H9 (cell line): ENCODE results near the gene LIPC. TPM values are rescaled to one million over a fixed set of nuclear protein-coding genes. Genes with fewer than 3 reads are reported as not detected.

Experiments used
- DNase-seq: peaks from one replicate; pipeline ENCODE4 v3.0.0-alpha.2; 2017
- H2AFZ ChIP-seq: one replicate; pipeline ENCODE4 v1.6.1; 2013; ENCODE audit warnings: mild to moderate bottlenecking, low read length, control low read depth, moderate library complexity
- H2AK5ac ChIP-seq: 2 replicates; pipeline ENCODE4 v1.6.1; 2013; ENCODE audit warnings: low read length, control low read depth, mixed read lengths; ENCODE audit not compliant: insufficient read length
- H2BK120ac ChIP-seq: one replicate; pipeline ENCODE4 v1.6.1; 2013; ENCODE audit warnings: low read depth, mild to moderate bottlenecking, low read length, control low read depth, inconsistent platforms; ENCODE audit not compliant: poor library complexity, severe bottlenecking
- H2BK12ac ChIP-seq: 2 replicates; pipeline ENCODE4 v1.6.1; 2013; ENCODE audit warnings: low read length, control low read depth, mixed read lengths, low read depth; ENCODE audit not compliant: insufficient read length
- H2BK15ac ChIP-seq: 2 replicates; pipeline ENCODE4 v1.6.1; 2013; ENCODE audit warnings: low read depth, low read length, control low read depth
- H2BK20ac ChIP-seq: one replicate; pipeline ENCODE4 v1.6.1; 2013; ENCODE audit warnings: low read depth, mild to moderate bottlenecking, low read length, control low read depth, inconsistent platforms; ENCODE audit not compliant: poor library complexity, severe bottlenecking
- H2BK5ac ChIP-seq: 2 replicates; pipeline ENCODE4 v1.6.1; 2013; ENCODE audit warnings: low read length, control low read depth, mixed read lengths; ENCODE audit not compliant: insufficient read length
- H3K14ac ChIP-seq: 2 replicates; pipeline ENCODE4 v1.6.1; 2013; ENCODE audit warnings: low read length, control low read depth; ENCODE audit not compliant: insufficient read depth
- H3K18ac ChIP-seq: 2 replicates; pipeline ENCODE4 v1.6.1; 2013; ENCODE audit warnings: low read depth, mild to moderate bottlenecking, mixed read lengths, low read length, control low read depth; ENCODE audit not compliant: insufficient read length
- H3K23ac ChIP-seq: 2 replicates; pipeline ENCODE4 v1.6.1; 2013; ENCODE audit warnings: low read length, control low read depth, mixed read lengths, low read depth; ENCODE audit not compliant: insufficient read length
- H3K23me2 ChIP-seq: 2 replicates; pipeline ENCODE4 v1.6.1; 2013; ENCODE audit warnings: low read depth, mild to moderate bottlenecking, mixed read lengths, low read length, control low read depth; ENCODE audit not compliant: insufficient read length, poor library complexity, severe bottlenecking
- H3K27ac ChIP-seq: 2 replicates; pipeline ENCODE4 v1.5.1; 2013; ENCODE audit warnings: low read length, control low read depth, mixed read lengths, low read depth; ENCODE audit not compliant: insufficient read length
- H3K27me3 ChIP-seq: 2 replicates; pipeline ENCODE4 v1.6.1; 2013; ENCODE audit warnings: low read length, control low read depth, inconsistent platforms; ENCODE audit not compliant: insufficient read depth
- H3K4ac ChIP-seq: 2 replicates; pipeline ENCODE4 v1.6.1; 2013; ENCODE audit warnings: low read depth, mild to moderate bottlenecking, control low read depth, inconsistent platforms, low read length, moderate library complexity
- H3K4me1 ChIP-seq: 2 replicates; pipeline ENCODE4 v1.6.1; 2013; ENCODE audit warnings: low read length, control low read depth, inconsistent platforms; ENCODE audit not compliant: insufficient read depth
- H3K4me2 ChIP-seq: 2 replicates; pipeline ENCODE4 v1.6.1; 2013; ENCODE audit warnings: low read length, control low read depth, mixed read lengths; ENCODE audit not compliant: insufficient read length, insufficient read depth
- H3K56ac ChIP-seq: 2 replicates; pipeline ENCODE4 v1.6.1; 2013; ENCODE audit warnings: low read depth, mild to moderate bottlenecking, mixed read lengths, low read length, control low read depth; ENCODE audit not compliant: insufficient read length
- H3K79me1 ChIP-seq: 2 replicates; pipeline ENCODE4 v1.6.1; 2013; ENCODE audit warnings: low read depth, mild to moderate bottlenecking, moderate library complexity, low read length, control low read depth, inconsistent platforms; ENCODE audit not compliant: insufficient read depth, poor library complexity, severe bottlenecking
- H3K79me2 ChIP-seq: 2 replicates; pipeline ENCODE4 v1.6.1; 2013; ENCODE audit warnings: low read length, control low read depth, inconsistent platforms; ENCODE audit not compliant: insufficient read depth
- H3K9ac ChIP-seq: 2 replicates; pipeline ENCODE4 v1.6.1; 2013; ENCODE audit warnings: low read length, control low read depth, mixed read lengths; ENCODE audit not compliant: insufficient read length; ENCODE audit errors: extremely low read depth
- H3K9me3 ChIP-seq: one replicate; pipeline ENCODE4 v1.6.1; 2013; ENCODE audit warnings: low read depth, low read length, inconsistent platforms; ENCODE audit not compliant: control insufficient read depth
- H3T11ph ChIP-seq: one replicate; pipeline ENCODE4 v1.6.1; 2013; ENCODE audit warnings: mild to moderate bottlenecking, low read length, control low read depth, inconsistent platforms
- H4K20me1 ChIP-seq: one replicate; pipeline ENCODE4 v1.6.1; 2013; ENCODE audit not compliant: control insufficient read depth, insufficient read length, insufficient read depth
- H4K5ac ChIP-seq: 2 replicates; pipeline ENCODE4 v1.6.1; 2013; ENCODE audit warnings: low read depth, mild to moderate bottlenecking, mixed read lengths, low read length, control low read depth; ENCODE audit not compliant: insufficient read length
- H4K8ac ChIP-seq: replicated peaks from 2 replicates; pipeline ENCODE4 v1.6.1; 2013; ENCODE audit warnings: low read length, control low read depth, mixed read lengths, low read depth; ENCODE audit not compliant: insufficient read length
- H4K91ac ChIP-seq: 2 replicates; pipeline ENCODE4 v1.6.1; 2013; ENCODE audit warnings: low read depth, mild to moderate bottlenecking, moderate library complexity, mixed read lengths, low read length, control low read depth; ENCODE audit not compliant: insufficient read length
- H3K27ac Mint-ChIP-seq, 3 experiments: 2 replicates in 2 of 3; 3 replicates in 1 of 3; pipeline ENCODE4 v1.8.0; 2020 to 2021; ENCODE audit warnings: mixed read lengths in 3 of 3, mild to moderate bottlenecking in 1 of 3, moderate library complexity in 1 of 3
- H3K27me3 Mint-ChIP-seq: 2 replicates; pipeline ENCODE4 v1.8.0; 2021; ENCODE audit warnings: low read depth, mild to moderate bottlenecking, moderate library complexity, mixed read lengths
- H3K36me3 Mint-ChIP-seq, 3 experiments: 2 replicates in 2 of 3; 3 replicates in 1 of 3; pipeline ENCODE4 v1.8.0; 2020 to 2021; ENCODE audit warnings: low read depth in 3 of 3, mixed read lengths in 3 of 3; ENCODE audit not compliant: insufficient read depth in 1 of 3
- H3K4me1 Mint-ChIP-seq, 2 experiments: 2 replicates each; pipeline ENCODE4 v1.8.0; 2020; ENCODE audit warnings: mixed read lengths in 2 of 2
- H3K4me3 Mint-ChIP-seq, 2 experiments: 2 replicates in 1 of 2; 3 replicates in 1 of 2; pipeline ENCODE4 v1.8.0; 2020 to 2021; ENCODE audit warnings: mild to moderate bottlenecking in 2 of 2, mixed read lengths in 2 of 2, moderate library complexity in 1 of 2
- H3K9me3 Mint-ChIP-seq, 2 experiments: 2 replicates in 1 of 2; 3 replicates in 1 of 2; pipeline ENCODE4 v1.8.0; 2020; ENCODE audit warnings: mild to moderate bottlenecking in 2 of 2, mixed read lengths in 2 of 2, moderate library complexity in 1 of 2
- WGBS: extraction: QIAGEN DNeasy Blood & Tissue Kit; methylation state at CpG from one replicate; pipeline ENCODE4 v1.1.7; 2013; ENCODE audit warnings: missing lambda C conversion rate, low lambda C conversion rate, mixed read lengths; ENCODE audit not compliant: insufficient read length; ENCODE audit errors: extremely low coverage; 5-methylcytosine and 5-hydroxymethylcytosine counted together
- total RNA-seq: library from RNA; stranded (reverse); gene quantifications from 2 replicates; pipeline ENCODE4 v1.2.1, GENCODE V29; 2021
- TF ChIP-seq, protein P1 (sequence below): fragments of 200-600 bp; sonication (generic); conservative IDR thresholded peaks from 3 replicates; pipeline ENCODE4 v1.8.0; 2021; ENCODE audit warnings: antibody characterized with exemption, mild to moderate bottlenecking

The LIPC gene
- total RNA-seq, 1 experiment from 2014 or later = not detected

DNA sequence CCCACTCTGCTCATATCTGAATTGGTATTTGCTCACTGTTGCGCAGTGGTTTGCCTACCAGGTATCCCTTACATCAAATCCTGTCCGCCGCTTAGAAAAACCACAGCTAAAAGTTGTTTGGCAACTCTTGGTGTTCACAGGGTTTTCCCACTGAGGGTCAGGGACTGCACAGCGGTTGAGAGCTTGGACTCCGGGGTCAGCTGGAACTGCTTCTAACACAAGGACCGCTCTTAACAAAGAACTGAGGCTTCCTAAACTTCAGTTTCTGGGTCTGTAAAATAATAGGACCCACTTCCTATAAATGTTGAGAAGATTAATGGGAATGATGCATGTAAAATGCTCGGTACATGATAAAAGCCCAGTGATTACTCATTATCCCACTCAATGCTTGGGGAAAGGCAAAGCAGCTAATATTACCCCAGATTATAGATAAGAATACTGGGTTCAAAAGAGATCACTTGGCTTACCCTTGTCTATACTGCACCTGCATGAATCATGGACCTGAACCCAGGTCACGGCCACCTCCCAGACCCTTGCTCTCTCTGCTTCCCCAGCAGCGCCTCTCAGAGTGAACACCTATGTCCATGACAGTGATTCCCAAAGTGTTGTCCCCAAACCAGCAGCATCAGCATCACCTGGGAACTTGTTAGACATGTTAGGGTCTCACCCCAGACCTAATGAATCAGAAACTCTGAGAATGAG, 36.1 kb downstream of the LIPC start:
- H3K27me3 ChIP-seq = no peaks in the 10 kb centered on the region
- no peak overlapping the region for H3T11ph ChIP-seq
- no peak overlapping the region for H3K18ac ChIP-seq
- WGBS = no CpG with 5 or more reads among the region's 9 CpGs
- H3K4ac ChIP-seq = no peak overlapping the region
- no peaks in the 10 kb centered on the region for H3K79me2 ChIP-seq
- H3K27ac ChIP-seq = no peak overlapping the region
- no peaks in the 10 kb centered on the region; the same call in 1 of the 2 replicates for H3K4me1 ChIP-seq
- Mint-ChIP-seq H3K4me1 (peaks cover 15 to 31% of the 10 kb centered on the region in 2 experiments), H3K27me3 (no peaks in the 10 kb centered on the region), H3K9me3 (no peaks in the 10 kb centered on the region), H3K36me3 (no peaks in the 10 kb centered on the region), H3K4me3 (no peak overlapping the region), H3K27ac (no peak overlapping the region; a peak in 1 of 7 replicates)
- no peak overlapping the region for H3K23ac ChIP-seq
- no peak overlapping the region for H2BK20ac ChIP-seq
- no peak overlapping the region for H2BK5ac ChIP-seq
- DNase-seq = no peak
- no peak overlapping the region for H2BK12ac ChIP-seq
- H3K23me2 ChIP-seq = no peaks in the 10 kb centered on the region
- no peak overlapping the region for H4K8ac ChIP-seq
- H4K91ac ChIP-seq = no peak overlapping the region
- H3K4me2 ChIP-seq = no peak overlapping the region
- no peak overlapping the region for H3K56ac ChIP-seq
- TF ChIP-seq, protein P1, sequence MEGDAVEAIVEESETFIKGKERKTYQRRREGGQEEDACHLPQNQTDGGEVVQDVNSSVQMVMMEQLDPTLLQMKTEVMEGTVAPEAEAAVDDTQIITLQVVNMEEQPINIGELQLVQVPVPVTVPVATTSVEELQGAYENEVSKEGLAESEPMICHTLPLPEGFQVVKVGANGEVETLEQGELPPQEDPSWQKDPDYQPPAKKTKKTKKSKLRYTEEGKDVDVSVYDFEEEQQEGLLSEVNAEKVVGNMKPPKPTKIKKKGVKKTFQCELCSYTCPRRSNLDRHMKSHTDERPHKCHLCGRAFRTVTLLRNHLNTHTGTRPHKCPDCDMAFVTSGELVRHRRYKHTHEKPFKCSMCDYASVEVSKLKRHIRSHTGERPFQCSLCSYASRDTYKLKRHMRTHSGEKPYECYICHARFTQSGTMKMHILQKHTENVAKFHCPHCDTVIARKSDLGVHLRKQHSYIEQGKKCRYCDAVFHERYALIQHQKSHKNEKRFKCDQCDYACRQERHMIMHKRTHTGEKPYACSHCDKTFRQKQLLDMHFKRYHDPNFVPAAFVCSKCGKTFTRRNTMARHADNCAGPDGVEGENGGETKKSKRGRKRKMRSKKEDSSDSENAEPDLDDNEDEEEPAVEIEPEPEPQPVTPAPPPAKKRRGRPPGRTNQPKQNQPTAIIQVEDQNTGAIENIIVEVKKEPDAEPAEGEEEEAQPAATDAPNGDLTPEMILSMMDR = no peak
- no peak overlapping the region for H2AK5ac ChIP-seq
- H3K9me3 ChIP-seq = no peaks in the 10 kb centered on the region
- no peak overlapping the region for H2AFZ ChIP-seq
- H3K9ac ChIP-seq = no peak overlapping the region
- no peaks in the 10 kb centered on the region for H3K79me1 ChIP-seq
- H2BK120ac ChIP-seq = no peak overlapping the region
- H3K14ac ChIP-seq = no peak overlapping the region
- no peak overlapping the region for H2BK15ac ChIP-seq
- no peaks in the 10 kb centered on the region for H4K20me1 ChIP-seq
- H4K5ac ChIP-seq = no peak overlapping the region
